ENCODE data around the gene KLHL21. TPM values are rescaled to one million over a fixed set of nuclear protein-coding genes. Genes with fewer than 3 reads are reported as not detected.

The KLHL21 gene
- total RNA-seq, 1 experiment from 2014 or later: 24.4 TPM

GRCh38 chr1:6625584-6626149, 23.0 kb upstream of the KLHL21 start:
- Histone ChIP-seq H3K27ac (no peak overlapping the region), H4K20me1 (ENCODE audit: insufficient read depth) (0 out of 2 replicates have a peak, but pooled peaks cover 6% of the 10 kb centered on the region), H3F3A (ENCODE audit: insufficient read depth, low read depth) (peaks cover 10% of the 10 kb centered on the region), H3K4me3 (peak overlapping the region; percentile 65), H3K79me2 (ENCODE audit: low read depth) (0 out of 2 replicates have a peak, but pooled peaks cover 14% of the 10 kb centered on the region), H3K9me3 (ENCODE audit: insufficient read depth, low read depth) (no peaks in the 10 kb centered on the region), H3K4me2 (peak overlapping the region; percentile 80), H2AFZ (peak overlapping the region; percentile 71; the same call in 1 of the 2 replicates), H3K27me3 (ENCODE audit: insufficient read depth, low read depth) (no peaks in the 10 kb centered on the region), H3K36me3 (ENCODE audit: low read depth) (no peaks in the 10 kb centered on the region), H3K9me2 (ENCODE audit: insufficient read depth) (no peaks in the 10 kb centered on the region), H3K4me1 (replicated peaks; ENCODE audit: insufficient read depth) (0 out of 2 replicates have a peak, but pooled peaks cover 8% of the 10 kb centered on the region)
- no TSS peak for BruUV-seq (replicated peaks)
- TF ChIP-seq, protein P1, sequence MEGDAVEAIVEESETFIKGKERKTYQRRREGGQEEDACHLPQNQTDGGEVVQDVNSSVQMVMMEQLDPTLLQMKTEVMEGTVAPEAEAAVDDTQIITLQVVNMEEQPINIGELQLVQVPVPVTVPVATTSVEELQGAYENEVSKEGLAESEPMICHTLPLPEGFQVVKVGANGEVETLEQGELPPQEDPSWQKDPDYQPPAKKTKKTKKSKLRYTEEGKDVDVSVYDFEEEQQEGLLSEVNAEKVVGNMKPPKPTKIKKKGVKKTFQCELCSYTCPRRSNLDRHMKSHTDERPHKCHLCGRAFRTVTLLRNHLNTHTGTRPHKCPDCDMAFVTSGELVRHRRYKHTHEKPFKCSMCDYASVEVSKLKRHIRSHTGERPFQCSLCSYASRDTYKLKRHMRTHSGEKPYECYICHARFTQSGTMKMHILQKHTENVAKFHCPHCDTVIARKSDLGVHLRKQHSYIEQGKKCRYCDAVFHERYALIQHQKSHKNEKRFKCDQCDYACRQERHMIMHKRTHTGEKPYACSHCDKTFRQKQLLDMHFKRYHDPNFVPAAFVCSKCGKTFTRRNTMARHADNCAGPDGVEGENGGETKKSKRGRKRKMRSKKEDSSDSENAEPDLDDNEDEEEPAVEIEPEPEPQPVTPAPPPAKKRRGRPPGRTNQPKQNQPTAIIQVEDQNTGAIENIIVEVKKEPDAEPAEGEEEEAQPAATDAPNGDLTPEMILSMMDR (conservative IDR thresholded peaks at IDR 0.05): no peak
- TF ChIP-seq EZH2 (IDR thresholded peaks at IDR 0.05; ENCODE audit: low read depth): no peak
- POLR2A ChIA-PET (ENCODE audit: unreplicated experiment): no interaction called here
- intact Hi-C loops (cut with micrococcal nuclease; ENCODE audit: unreplicated experiment): loop anchor here (1.0 to 2.0 kb wide), 2 partner anchors 46 to 71 kb away; partner anchors contain the start of genes NOL9, TAS1R1 and ZBTB48
- CTCF ChIA-PET: interaction anchor here (0.6 kb wide), 1 partner anchor 723 kb away, joined by 5 read pairs; no protein-coding TSS in a partner anchor
- peak in 1 of 2 experiments; percentile 7 for DNase-seq

DNA sequence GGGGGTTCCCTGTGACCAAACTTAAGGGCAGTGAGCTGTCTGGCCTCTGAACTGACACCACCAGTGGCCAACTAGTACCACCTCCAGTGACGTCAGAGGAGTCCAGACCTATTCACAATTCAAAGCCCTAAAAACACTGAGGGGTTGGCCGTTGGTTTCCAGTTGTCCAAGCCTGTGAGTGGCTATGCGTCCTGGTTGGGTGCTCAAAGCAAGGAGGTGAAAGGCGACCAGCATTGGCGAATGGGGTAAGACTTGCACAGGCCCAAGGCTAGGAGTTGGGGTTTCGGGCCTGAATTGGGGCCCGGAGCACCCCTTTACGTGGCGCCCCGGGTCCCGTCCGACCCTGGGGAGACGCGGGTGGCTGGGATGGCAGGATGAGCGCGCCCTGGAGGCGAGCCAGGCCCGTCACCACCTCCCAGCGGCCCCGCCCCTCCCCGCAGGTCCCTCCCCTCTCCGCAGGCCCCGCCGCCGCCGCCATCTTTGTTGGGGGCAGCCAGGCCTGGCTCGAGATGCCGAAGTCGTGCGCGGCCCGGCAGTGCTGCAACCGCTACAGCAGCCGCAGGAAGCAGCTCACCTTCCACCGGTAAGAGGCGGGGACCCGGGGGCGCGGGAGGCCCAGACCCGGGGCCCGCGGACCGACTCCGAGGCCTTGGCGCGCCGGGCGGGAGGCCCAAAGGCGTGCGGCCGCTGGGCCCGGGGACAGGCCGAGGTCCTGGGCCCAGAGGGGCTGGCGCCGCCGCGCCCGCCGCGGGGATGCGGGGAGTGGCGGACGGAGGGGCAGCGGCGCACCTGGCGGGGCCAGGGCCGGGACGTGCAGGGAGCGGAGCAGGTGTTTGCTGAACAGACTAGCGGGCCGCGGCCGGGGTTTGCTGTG, 22.3 kb upstream of the KLHL21 start, which contains the start of gene THAP3:
Gene THAP3 (plus strand): TSS at position 159 of the 874 bp plus-strand sequence. CDS start 351 bp downstream, at position 510.
- peaks cover 10% of the 10 kb centered on the region for H3F3A ChIP-seq (ENCODE audit: insufficient read depth, low read depth)
- no peaks in the 10 kb centered on the region for H3K27me3 ChIP-seq (ENCODE audit: insufficient read depth, low read depth)
- peak within 1 kb of the TSS; percentile 80 for H3K4me2 ChIP-seq
- POLR2A ChIA-PET (ENCODE audit: unreplicated experiment): interaction anchor here (0.6 to 0.9 kb wide), 2 partner anchors 45 to 73 kb away, joined by 4 to 18 read pairs; partner anchors contain the start of gene ZBTB48
- peak within 1 kb of the TSS; percentile 65 for H3K4me3 ChIP-seq
- H4K20me1 ChIP-seq (ENCODE audit: insufficient read depth): 0 out of 2 replicates have a peak, but pooled peaks cover 6% of the 10 kb centered on the region
- 0 out of 2 replicates have a peak within 1 kb of the TSS, but pooled peaks have one; percentile 19 for H3K27ac ChIP-seq
- H2AFZ ChIP-seq: peak within 1 kb of the TSS; percentile 80
- 0 out of 2 replicates have a peak, but pooled peaks cover 8% of the 10 kb centered on the region for H3K4me1 ChIP-seq (replicated peaks; ENCODE audit: insufficient read depth)
- no peaks in the 10 kb centered on the region for H3K9me3 ChIP-seq (ENCODE audit: insufficient read depth, low read depth)
- H3K9me2 ChIP-seq (ENCODE audit: insufficient read depth): no peaks in the 10 kb centered on the region
- 0 out of 2 replicates have a peak, but pooled peaks cover 14% of the 10 kb centered on the region for H3K79me2 ChIP-seq (ENCODE audit: low read depth)
- DNase-seq: peak; percentile 75 to 82
- no TSS peak for BruUV-seq (replicated peaks)
- TF ChIP-seq, protein P1 (conservative IDR thresholded peaks at IDR 0.05): no peak; the same call in 1 of the 2 replicates
- no peak for TF ChIP-seq EZH2 (IDR thresholded peaks at IDR 0.05; ENCODE audit: low read depth)
- no peaks in the 10 kb centered on the region for H3K36me3 ChIP-seq (ENCODE audit: low read depth)
- CTCF ChIA-PET: interaction anchor here (0.6 to 0.7 kb wide), 4 partner anchors 57 to 879 kb away, joined by 3 to 9 read pairs (median 6); no protein-coding TSS in a partner anchor
- intact Hi-C loops (cut with micrococcal nuclease; ENCODE audit: unreplicated experiment): loop anchor here (1.0 to 2.0 kb wide), 2 partner anchors 46 to 70 kb away; partner anchors contain the start of genes NOL9, TAS1R1 and ZBTB48

Measured in PC-9 (cell line).